22Rv1 (cell line): ENCODE data around the gene SHD.

ENCODE experiments used
- H3K27ac ChIP-seq: fragments of 450-650 bp; 2 replicates; pipeline ENCODE4 v1.5.1; 2017
- ZFX ChIP-seq: fragments of 450-650 bp; IDR thresholded peaks from 2 replicates; pipeline ENCODE4 v1.6.1; 2017; ENCODE audit warnings: antibody characterized with exemption, borderline replicate concordance
- TF ChIP-seq, protein P1 (sequence below): fragments of 450-650 bp; IDR thresholded peaks from 2 replicates; pipeline ENCODE4 v1.5.1; 2017; ENCODE audit warnings: mild to moderate bottlenecking

Gene SHD

DNA sequence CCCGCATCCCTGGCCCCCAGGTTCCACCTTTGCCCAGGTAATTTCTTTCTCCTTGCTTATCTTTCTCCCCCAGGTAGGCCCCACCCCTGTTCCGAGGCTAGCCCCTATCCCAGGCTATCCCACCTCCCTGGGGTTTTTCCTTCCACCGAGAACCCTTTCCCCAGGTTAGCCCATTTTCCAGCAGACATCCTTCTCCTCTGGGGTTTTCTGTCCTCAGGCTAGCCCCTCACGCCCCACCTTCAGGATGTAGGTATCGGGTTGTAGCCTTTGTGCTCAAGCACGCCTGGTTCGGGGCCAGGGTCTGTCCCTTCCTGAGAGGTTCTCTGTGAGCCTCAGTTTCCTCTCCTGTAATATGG is 26.2 kb downstream of the SHD start:
- TF ChIP-seq, protein P1, sequence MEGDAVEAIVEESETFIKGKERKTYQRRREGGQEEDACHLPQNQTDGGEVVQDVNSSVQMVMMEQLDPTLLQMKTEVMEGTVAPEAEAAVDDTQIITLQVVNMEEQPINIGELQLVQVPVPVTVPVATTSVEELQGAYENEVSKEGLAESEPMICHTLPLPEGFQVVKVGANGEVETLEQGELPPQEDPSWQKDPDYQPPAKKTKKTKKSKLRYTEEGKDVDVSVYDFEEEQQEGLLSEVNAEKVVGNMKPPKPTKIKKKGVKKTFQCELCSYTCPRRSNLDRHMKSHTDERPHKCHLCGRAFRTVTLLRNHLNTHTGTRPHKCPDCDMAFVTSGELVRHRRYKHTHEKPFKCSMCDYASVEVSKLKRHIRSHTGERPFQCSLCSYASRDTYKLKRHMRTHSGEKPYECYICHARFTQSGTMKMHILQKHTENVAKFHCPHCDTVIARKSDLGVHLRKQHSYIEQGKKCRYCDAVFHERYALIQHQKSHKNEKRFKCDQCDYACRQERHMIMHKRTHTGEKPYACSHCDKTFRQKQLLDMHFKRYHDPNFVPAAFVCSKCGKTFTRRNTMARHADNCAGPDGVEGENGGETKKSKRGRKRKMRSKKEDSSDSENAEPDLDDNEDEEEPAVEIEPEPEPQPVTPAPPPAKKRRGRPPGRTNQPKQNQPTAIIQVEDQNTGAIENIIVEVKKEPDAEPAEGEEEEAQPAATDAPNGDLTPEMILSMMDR: no peak
- TF ChIP-seq ZFX: no peak
- no peak overlapping the region for H3K27ac ChIP-seq

DNA sequence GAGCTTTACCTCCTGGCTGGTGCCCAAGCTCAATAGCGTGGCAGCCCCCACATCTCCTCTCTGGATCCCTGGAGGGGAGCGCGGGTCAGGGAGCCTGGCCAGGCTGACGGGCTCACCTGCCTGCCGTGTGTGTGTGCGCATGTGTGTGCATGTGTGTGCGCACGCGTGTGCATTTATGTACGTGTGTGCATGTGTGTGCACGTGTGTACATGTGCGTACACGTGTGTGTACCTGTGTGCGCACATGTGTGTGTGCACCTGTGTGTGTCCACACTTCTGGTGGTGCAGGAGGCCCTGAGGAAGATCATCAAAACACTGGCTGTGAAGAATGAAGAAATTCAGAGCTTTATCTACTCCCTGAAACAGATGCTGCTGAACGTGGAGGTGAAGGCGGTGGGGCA is 26.6 kb downstream of the SHD start:
- TF ChIP-seq, protein P1: no peak
- no peak for TF ChIP-seq ZFX
- no peak overlapping the region for H3K27ac ChIP-seq

DNA sequence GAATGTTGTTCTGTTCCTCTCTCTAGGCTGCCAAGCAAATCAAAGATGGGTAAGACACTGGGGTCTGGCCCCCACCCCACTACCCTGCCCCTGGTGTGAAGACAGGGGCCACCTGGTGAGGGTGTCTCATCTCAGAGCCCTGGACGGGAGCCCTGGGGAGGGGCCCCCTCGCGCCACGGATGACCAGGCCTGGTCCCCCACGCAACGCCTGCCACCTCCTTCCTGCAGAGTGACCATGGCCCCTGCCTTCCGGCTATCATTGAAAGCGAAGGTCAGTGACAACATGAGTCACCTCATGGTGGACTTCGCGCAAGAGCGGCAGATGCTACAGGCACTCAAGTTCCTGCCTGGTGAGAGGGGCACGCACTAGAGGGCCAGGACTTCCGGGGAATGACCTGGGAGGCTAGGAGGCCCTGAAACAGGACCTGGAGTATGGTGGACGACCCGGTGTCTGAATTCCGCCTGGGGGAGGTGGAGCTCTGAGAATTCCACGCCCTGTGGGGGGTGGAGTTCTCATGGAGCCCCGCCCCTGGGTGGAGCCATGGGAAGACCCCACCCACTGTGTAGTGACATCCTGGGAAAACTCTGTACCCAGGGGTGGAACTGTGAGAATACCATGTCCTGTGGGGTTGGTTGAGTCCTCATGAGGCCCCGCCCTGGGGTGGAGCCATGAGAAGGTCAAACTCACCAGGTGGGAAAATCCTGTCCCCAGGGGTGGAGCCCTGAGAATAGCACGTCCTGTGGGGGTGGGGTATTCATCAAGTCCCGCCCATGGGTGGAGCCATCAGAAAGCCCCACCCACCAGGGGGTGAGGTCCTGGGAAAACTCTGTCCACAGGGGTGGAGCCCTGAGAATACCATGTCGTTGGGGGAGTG is 31.4 kb downstream of the SHD start:
- H3K27ac ChIP-seq: peak overlapping the region; percentile 34; the same call in 1 of the 2 replicates
- no peak for TF ChIP-seq ZFX
- TF ChIP-seq, protein P1: no peak

DNA sequence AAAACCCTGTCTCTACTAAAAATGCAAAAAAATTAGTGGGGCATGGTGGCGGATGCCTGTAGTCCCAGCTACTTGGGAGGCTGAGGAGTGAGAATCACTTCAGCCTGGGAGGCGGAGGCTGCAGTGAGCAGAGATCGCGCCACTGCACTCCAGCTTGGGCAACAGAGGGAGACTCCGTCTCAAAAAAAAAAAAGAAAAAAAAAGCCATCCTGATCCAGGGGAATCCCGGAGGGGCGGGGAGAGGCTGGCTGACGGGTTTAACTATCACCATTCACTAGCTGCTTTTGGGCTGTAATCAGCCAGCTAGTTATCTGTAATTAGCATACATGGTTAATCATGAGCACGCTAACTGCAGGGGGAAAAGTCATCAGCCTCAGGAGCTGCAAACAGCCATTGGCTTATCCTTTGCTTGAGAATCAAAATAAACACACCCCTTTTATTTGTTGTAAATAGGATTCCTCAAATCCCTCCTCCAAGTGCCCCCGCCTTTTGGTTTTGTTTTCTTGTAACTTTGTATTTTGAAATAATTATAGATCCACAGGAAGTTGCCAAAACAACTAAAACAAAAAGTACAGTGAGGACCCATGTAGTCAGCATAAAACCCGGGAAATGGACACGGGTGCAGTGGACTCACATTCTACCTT is 34.9 kb downstream of the SHD start:
- TF ChIP-seq ZFX: no peak
- TF ChIP-seq, protein P1: no peak
- no peak overlapping the region for H3K27ac ChIP-seq

DNA sequence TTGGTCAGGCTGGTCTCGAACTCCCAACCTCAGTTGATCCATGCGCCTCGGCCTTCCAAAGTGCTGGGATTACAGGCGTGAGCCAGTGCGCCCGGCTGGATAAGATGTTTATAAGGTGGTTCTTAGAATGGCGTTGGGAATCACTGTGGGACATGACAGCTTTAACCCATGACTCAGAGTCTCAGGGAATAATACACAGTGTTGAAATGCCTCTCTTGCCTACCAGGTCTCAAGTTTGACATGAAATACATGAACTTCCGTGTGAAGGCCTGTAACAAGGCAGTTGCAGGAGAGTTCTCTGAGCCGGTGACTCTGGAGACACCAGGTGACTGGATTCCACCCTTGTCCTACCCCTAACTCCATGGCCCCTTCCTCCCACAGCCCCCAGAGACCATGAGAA is 37.9 kb downstream of the SHD start:
- TF ChIP-seq, protein P1: no peak

DNA sequence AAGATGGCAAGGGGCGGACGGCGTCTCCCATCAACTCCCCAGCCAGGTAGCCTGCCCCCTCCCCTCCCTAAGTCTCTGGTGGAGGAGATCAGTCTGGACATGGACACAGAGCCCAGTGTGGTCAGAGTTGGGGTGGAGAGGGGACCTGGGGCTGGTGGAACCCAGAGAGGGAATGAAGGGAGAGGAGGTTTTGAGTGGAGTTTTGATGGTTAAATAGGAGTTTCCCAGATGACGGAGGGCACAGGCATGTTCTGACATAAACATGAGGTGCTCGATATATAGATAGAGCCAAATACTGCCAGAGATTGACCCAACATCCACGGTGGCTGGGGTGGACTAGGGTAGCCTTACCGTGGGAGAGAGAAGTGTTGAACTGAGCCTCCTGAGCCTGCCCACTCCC is 39.4 kb downstream of the SHD start:
- TF ChIP-seq, protein P1: no peak
- no peak for TF ChIP-seq ZFX

More for the DNA sequence above, 37.9 kb downstream of the SHD start:
- H3K27ac ChIP-seq: no peak overlapping the region

DNA sequence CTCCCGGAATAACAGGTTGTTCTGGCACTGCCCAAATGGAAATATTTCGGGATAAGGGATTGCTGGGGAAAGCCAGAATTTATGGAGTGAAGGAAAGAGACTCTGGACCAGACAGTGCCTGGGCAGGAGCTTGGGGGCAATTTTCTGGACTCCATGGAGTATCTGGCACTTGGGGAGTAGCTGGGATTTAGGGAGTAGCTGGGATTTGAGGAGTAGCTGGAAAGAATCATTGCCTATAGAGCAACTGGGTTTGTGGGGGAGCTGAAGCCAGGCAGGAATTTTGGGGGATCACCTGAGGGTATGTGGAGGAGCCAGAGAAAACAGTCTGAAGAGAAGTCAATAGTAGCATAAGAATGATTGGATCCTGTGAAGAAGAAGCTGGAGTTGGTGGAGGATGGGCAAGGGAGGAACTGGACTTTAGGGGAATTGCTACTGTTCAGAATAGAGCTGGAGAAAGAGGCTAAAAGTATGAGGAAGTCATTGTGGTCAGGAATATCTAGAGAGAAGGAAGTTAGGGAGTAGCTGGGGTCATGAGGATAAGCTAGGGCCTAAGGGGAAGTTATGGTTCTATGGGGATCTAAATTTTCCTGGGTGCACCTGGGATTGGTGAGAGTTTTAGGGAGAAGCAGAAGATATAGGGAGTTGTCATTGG is 40.1 kb downstream of the SHD start:
- no peak overlapping the region for H3K27ac ChIP-seq
- TF ChIP-seq, protein P1: no peak
- no peak for TF ChIP-seq ZFX

More for the DNA sequence above, 39.4 kb downstream of the SHD start:
- no peak overlapping the region for H3K27ac ChIP-seq
